Heart left ventricle (tissue), 16 donors: ENCODE data around the gene EPHB1. TPM values are rescaled to one million over a fixed set of nuclear protein-coding genes. Genes with fewer than 3 reads are reported as not detected.

ENCODE experiments used
- ATAC-seq, 4 donors: fragments of 200-7000 bp; cut with Tn5 transposase; one replicate each; pipeline ENCODE4 v1.9.1; 2020 to 2022; ENCODE audit warnings: moderate library complexity in 4 of 4, mild to moderate bottlenecking in 3 of 4, moderate number of reproducible peaks in 1 of 4
- DNase-seq, 5 donors: peaks; one replicate each; pipeline ENCODE4 v3.0.0-alpha.2; 2020
- H3K27ac ChIP-seq, 12 donors: fragments of 200-600 bp; sonication (generic) in 4 of 12; one replicate each; pipeline versions ENCODE4 v1.5.0 to v1.8.0; 2016 to 2022; ENCODE audit warnings: mild to moderate bottlenecking in 2 of 12
- H3K27me3 ChIP-seq, 9 donors: fragments of 200-600 bp; sonication (generic) in 2 of 9; one replicate each; pipeline versions ENCODE4 v1.5.1 to v1.8.0; 2016 to 2022; ENCODE audit warnings: mild to moderate bottlenecking in 3 of 9
- H3K36me3 ChIP-seq, 9 donors: fragments of 200-600 bp; sonication (generic) in 2 of 9; one replicate each; pipeline versions ENCODE4 v1.5.0 to v1.8.0; 2018 to 2022; ENCODE audit warnings: mild to moderate bottlenecking in 2 of 9
- H3K4me1 ChIP-seq, 12 donors: fragments of 200-600 bp; sonication (generic) in 4 of 12; one replicate each; pipeline versions ENCODE4 v1.5.0 to v1.8.0; 2016 to 2022; ENCODE audit warnings: mild to moderate bottlenecking in 3 of 12
- H3K4me3 ChIP-seq, 12 donors: fragments of 200-600 bp; sonication (generic) in 4 of 12; one replicate each; pipeline versions ENCODE4 v1.5.0 to v1.8.0; 2017 to 2022; ENCODE audit warnings: mild to moderate bottlenecking in 9 of 12, moderate library complexity in 4 of 12
- H3K9me3 ChIP-seq, 12 donors: fragments of 200-600 bp; sonication (generic) in 4 of 12; one replicate each; pipeline versions ENCODE4 v1.5.0 to v1.8.0; 2016 to 2022; ENCODE audit warnings: mild to moderate bottlenecking in 1 of 12
- POLR2A ChIP-seq, 2 donors: fragments of 450-650 bp; IDR thresholded peaks; one replicate each; pipeline ENCODE4 v1.6.1; 2017; ENCODE audit warnings: antibody characterized with exemption in 2 of 2, mild to moderate bottlenecking in 2 of 2, moderate library complexity in 2 of 2
- WGBS, 4 donors: extraction: QIAGEN DNeasy Blood & Tissue Kit in 2 of 4; methylation state at CpG; one replicate each; pipeline versions ENCODE4 v1.1.5 to v1.1.7; 2013 to 2018; 5-methylcytosine and 5-hydroxymethylcytosine counted together
- intact Hi-C, 10 donors: fragments of 100-400 bp; cut with DNase I; formaldehyde crosslinking; loops; one replicate each; pipeline versions ENCODE4 v1.11.1 to v1.14.2; 2022
- polyA plus RNA-seq, 2 donors: library from polyadenylated mRNA; stranded (reverse); fragments of 200-250 nt; gene quantifications; one replicate each; pipeline ENCODE4 v1.2.3, GENCODE V29; 2013
- total RNA-seq, 9 donors: library from RNA; depleted of rRNA in 2 of 9; stranded (reverse); fragments of >200 nt in 2 of 9; fragmentation: NEBNext Ultra II Directional in 3 of 9; extraction: Animal tissue kit (Norgen Biotek cat#: 25700) in 3 of 9; gene quantifications; one replicate each; pipeline versions ENCODE4 v1.1.0 to v1.2.4, GENCODE V29; 2016 to 2023
- TF ChIP-seq, protein P1 (sequence below), 12 donors: fragments of 200-600 bp; sonication (generic) in 4 of 12; IDR thresholded peaks; one replicate each; pipeline versions ENCODE4 v1.5.0 to v1.8.0; 2018 to 2022; ENCODE audit warnings: antibody characterized with exemption in 12 of 12, mild to moderate bottlenecking in 5 of 12
- donor health status: ischemic (EF 13 %, LVEDD 7.1; RV severe dilation, severe dysfunction).
- donor health status: healthy with polysubstance abuse.
- donor health status: DM: no; HTN: yes; CAD: no.
- donor health status: DM: no; HTN: no; CAD: no.
- donor health status: ischemic (EF 25% LVEDD 6.9; RV normal size, moderate dysfunction).
- donor health status: ischemic (EF 25% LVEDD 5.7; RV mildly dilated, moderate dysfunction).
- donor health status: healthy.
- donor health status: DM: yes; HTN: yes; CAD: no.
- donor health status: ischemic (EF 35%, LVEDD 5.7; RV mildly dilated, moderate dysfunction).
- donor health status: nonischemic (EF 11% LVEDD 7.7; RV severe dilation, severe dysfunction).
- donor health status: DM: yes; HTN: yes; CAD: no.
- donor health status: PGD.
- donor health status: ischemic (EF 29% LVEDD 5.4; RV normal size, mild dysfunction).
- donor health status: nonischemic (EF 23%, LVEDD 6.1; RV moderate dilation, normal function).

The EPHB1 gene
- total and polyA plus RNA-seq, 11 donors, result 0.31 to 2.2 (median 1.1) TPM

DNA sequence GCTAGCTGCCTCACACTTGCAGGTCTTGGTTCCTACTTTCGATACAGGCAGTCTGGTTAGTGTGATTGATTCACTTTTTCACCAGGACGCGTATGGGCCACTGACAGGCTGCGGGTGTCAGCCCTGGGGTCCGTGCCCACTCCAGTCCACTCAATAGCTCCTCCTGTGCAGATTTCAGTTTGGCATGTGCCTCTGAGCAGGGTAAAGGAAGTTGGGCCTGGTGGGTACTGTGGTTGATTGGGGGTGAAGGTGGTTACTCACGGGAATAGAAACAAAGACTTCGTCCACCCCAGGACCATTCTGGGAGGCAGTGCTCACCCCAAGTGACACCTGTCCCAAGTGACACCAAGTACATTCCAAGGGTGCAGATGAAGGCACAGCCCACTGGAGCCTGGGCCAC lies 62.3 kb downstream of the EPHB1 start:
- Histone ChIP-seq H3K4me3 (no peak overlapping the region), H3K27me3 (peaks cover 0 to 7% (median 0%) of the 10 kb centered on the region in 9 donors), H3K27ac (no peak overlapping the region), H3K4me1 (peaks cover 0 to 4% (median 0%) of the 10 kb centered on the region in 12 donors), H3K36me3 (no peaks in the 10 kb centered on the region), H3K9me3 (no peaks in the 10 kb centered on the region)
- DNase-seq, result no peak
- intact Hi-C loops, result no loop called here
- no peak for ATAC-seq
- 81 to 91% (median 87%) methylated on average over 7 of the region's 7 CpGs for WGBS, 4 donors
- no peak for TF ChIP-seq POLR2A (IDR thresholded peaks at IDR 0.05)
- TF ChIP-seq, protein P1, sequence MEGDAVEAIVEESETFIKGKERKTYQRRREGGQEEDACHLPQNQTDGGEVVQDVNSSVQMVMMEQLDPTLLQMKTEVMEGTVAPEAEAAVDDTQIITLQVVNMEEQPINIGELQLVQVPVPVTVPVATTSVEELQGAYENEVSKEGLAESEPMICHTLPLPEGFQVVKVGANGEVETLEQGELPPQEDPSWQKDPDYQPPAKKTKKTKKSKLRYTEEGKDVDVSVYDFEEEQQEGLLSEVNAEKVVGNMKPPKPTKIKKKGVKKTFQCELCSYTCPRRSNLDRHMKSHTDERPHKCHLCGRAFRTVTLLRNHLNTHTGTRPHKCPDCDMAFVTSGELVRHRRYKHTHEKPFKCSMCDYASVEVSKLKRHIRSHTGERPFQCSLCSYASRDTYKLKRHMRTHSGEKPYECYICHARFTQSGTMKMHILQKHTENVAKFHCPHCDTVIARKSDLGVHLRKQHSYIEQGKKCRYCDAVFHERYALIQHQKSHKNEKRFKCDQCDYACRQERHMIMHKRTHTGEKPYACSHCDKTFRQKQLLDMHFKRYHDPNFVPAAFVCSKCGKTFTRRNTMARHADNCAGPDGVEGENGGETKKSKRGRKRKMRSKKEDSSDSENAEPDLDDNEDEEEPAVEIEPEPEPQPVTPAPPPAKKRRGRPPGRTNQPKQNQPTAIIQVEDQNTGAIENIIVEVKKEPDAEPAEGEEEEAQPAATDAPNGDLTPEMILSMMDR (IDR thresholded peaks at IDR 0.05), result no peak

DNA sequence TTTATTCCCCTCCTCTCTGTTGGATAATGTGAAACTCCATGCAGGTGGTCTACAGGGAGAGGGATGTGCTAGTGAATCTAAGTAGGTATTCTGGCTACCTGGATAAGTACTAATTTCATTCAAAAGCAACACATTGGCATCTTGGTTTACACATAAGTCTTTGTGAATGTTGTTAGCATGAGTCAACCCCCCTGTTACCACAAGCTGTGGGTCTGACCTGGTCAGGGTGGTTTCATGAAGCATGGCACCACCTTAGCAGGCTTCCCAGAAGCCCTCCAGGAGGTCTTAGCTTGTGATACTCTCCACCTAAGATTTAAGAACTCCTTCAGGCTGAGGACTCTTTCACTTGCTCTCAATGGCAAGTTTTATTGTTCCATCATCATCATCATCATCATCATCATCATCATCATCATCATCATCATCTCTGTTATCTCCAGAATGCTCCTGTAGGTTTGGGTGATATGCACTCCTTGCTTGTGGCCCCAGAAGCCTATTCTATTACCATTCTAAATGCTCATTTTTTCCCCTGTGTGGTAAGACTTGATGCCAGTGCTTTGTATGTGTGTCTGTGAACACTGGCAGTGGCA lies 62.8 kb downstream of the EPHB1 start:
- no peaks in the 10 kb centered on the region for H3K9me3 ChIP-seq
- DNase-seq, result no peak
- peaks cover 0 to 7% (median 0%) of the 10 kb centered on the region in 9 donors for H3K27me3 ChIP-seq
- no peak overlapping the region for H3K27ac ChIP-seq
- no peaks in the 10 kb centered on the region for H3K36me3 ChIP-seq
- H3K4me3 ChIP-seq, result no peak overlapping the region
- intact Hi-C loops, result no loop called here
- H3K4me1 ChIP-seq, result peaks cover 0 to 4% (median 0%) of the 10 kb centered on the region in 12 donors
- TF ChIP-seq, protein P1 (IDR thresholded peaks at IDR 0.05), result no peak
- no peak for TF ChIP-seq POLR2A (IDR thresholded peaks at IDR 0.05)
- no peak for ATAC-seq

DNA sequence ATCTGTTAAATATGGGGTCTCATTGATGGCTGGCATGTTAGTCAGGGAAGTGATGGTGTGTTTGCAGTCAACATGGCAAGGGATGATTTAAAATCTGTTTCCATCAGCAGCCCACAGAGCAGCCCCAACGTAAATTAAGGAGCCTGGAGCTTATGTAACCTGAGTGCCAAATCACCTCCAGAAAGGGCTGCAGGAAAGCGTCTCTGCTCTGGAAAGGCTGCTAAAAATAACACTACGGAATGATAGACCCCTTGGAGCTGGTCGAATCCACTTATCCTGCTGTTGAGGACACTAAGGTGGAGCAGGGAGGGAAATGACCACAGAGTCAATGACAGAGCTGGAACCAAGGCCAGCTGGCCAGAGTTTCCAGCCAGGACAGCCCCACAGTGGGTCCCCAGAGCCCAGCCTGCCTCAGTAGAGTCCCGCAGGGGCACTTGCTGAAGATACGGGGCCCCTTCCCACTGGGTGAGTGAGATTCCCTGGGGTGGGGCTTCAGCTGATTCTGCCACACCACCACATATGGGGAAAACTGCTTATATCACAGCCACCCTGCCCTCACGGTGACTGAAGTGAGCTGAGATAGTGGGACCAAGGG lies 63.5 kb downstream of the EPHB1 start:
- DNase-seq (no peak), ATAC-seq (no peak)
- Histone ChIP-seq H3K4me1 (peaks cover 0 to 4% (median 0%) of the 10 kb centered on the region in 12 donors), H3K27me3 (peaks cover 0 to 7% (median 0%) of the 10 kb centered on the region in 9 donors), H3K9me3 (no peaks in the 10 kb centered on the region), H3K4me3 (no peak overlapping the region), H3K36me3 (no peaks in the 10 kb centered on the region), H3K27ac (no peak overlapping the region)
- TF ChIP-seq, protein P1 (IDR thresholded peaks at IDR 0.05), result no peak
- TF ChIP-seq POLR2A (IDR thresholded peaks at IDR 0.05), result no peak
- intact Hi-C loops, result no loop called here
- WGBS, 4 donors, result 28 to 42% (median 34%) methylated on average over 6 to 7 of the region's 7 CpGs

DNA sequence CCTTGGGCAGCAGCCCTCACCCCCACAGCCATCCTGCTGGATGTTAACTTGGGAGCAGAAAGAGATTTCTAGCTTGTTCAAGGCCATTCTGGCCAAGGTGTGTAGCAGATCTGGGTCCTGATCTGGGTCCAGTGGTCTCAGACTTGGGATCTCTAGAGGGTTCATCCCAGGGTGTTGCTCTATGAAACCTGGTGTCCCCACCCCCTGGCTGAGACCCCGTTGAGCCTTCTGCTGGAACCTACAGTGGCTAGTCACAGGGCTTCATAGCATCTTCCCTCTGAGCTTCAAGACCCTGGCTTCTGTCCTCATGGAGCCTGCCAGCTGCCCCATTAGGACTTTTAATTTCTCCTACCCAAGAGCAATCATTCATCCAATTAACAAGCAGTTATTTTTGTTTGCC lies 64.3 kb downstream of the EPHB1 start:
- Histone ChIP-seq H3K4me1 (peaks cover 0 to 8% (median 3%) of the 10 kb centered on the region in 12 donors), H3K27ac (no peak overlapping the region), H3K27me3 (peaks cover 0 to 7% (median 0%) of the 10 kb centered on the region in 9 donors), H3K9me3 (no peaks in the 10 kb centered on the region), H3K4me3 (no peak overlapping the region), H3K36me3 (no peaks in the 10 kb centered on the region)
- ATAC-seq (no peak), DNase-seq (no peak)
- TF ChIP-seq POLR2A (IDR thresholded peaks at IDR 0.05), result no peak
- TF ChIP-seq, protein P1 (IDR thresholded peaks at IDR 0.05), result no peak
- WGBS, 4 donors, result 67 to 92% (median 75%) methylated on average over 1 of the region's 1 CpG
- intact Hi-C loops, result no loop called here
